GM13976 (cell line): ENCODE data around the gene HBM.
A peak's percentile ranks its signal among the peaks of the same experiment; 100 is the strongest.

Experiments
- DNase-seq: peaks from one replicate; pipeline ENCODE4 v3.0.0; 2012; ENCODE audit warnings: low spot score
- in situ Hi-C: fragments of 300-500 bp; cut with MboI; formaldehyde crosslinking; loops from one replicate; pipeline ENCODE4 v1.12.0; 2022; ENCODE audit warnings: low sequenced_read_pairs, mixed read lengths, inconsistent platforms; ENCODE audit not compliant: unreplicated experiment
- TF ChIP-seq, protein P1 (sequence below): IDR thresholded peaks from 2 replicates; pipeline ENCODE4 v1.5.1; 2012; ENCODE audit warnings: borderline replicate concordance, mild to moderate bottlenecking; ENCODE audit not compliant: insufficient read depth; ENCODE audit errors: extremely low read depth, missing control alignments, control extremely low read depth

Gene HBM

DNA sequence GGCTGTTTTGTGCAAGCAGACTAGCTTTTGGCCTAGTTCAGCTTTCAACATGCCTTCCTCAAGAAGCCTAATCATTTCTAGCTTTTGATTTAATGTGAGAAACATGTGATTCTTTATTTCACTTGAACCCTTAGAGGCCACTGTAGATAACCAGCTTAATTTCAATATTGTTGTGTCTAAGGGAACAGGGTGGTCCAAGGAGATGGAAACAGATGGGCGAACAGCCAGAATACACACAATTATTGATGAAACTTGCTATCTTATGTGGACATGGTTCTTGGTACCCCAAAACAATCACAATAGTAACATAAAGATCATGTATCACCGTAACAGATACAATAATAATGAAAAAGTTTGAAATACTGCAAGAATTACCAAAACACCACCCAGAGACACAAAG lies 32.1 kb upstream of the HBM start:
- TF ChIP-seq, protein P1, sequence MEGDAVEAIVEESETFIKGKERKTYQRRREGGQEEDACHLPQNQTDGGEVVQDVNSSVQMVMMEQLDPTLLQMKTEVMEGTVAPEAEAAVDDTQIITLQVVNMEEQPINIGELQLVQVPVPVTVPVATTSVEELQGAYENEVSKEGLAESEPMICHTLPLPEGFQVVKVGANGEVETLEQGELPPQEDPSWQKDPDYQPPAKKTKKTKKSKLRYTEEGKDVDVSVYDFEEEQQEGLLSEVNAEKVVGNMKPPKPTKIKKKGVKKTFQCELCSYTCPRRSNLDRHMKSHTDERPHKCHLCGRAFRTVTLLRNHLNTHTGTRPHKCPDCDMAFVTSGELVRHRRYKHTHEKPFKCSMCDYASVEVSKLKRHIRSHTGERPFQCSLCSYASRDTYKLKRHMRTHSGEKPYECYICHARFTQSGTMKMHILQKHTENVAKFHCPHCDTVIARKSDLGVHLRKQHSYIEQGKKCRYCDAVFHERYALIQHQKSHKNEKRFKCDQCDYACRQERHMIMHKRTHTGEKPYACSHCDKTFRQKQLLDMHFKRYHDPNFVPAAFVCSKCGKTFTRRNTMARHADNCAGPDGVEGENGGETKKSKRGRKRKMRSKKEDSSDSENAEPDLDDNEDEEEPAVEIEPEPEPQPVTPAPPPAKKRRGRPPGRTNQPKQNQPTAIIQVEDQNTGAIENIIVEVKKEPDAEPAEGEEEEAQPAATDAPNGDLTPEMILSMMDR: no peak
- in situ Hi-C loops: no loop called here
- DNase-seq: no peak

DNA sequence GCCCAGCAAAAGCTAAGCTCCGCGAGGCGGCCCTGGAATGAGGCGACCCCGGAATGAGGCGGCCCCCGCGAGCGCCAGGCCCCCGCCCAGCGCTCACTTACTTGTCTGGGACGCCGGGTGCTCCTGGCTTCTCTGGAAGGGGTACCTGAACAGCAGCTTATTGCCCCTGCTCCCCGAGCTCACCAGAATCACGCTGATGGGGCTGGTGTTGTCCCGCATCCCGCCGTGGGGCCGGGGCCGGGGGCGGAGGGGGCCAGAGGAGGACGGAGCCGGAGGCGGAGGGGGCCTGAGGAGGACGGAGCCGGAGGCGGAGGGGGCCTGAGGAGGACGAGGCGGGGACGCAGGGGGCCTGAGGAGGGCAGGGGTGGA lies 27.7 kb upstream of the HBM start:
- TF ChIP-seq, protein P1: no peak
- in situ Hi-C loops: no loop called here
- peak; percentile 56 for DNase-seq

DNA sequence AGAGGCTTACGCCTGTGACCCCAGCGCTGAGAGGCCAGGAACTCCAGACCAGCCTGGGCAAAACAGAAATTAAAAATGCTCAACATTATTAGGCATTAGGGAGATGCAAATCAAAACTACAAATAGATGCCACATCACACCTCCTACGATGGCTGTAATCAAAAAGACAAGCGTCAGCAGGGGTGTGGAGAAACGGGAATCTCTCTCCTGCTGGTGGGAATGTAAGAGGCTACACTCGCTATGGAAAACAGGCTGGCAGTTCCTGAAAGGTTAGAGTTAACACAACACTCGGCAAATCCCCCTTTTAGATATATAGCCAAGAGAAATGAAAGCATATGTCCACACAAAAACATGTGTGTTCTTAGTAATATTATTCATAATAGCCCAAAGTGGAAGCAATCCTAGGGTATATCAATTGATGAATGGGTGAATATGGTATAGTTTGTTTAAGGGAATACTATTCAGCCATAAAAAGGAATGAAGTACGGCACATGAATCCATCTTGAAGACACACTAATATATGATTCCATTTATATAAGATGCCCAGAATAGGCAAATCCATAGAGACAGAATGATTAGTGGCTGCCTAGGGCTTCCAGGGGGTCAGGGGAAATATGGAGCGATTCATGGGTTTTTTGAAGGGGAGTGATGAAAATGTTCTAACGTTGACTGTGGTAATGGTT lies 25.5 kb upstream of the HBM start:
- DNase-seq: no peak
- TF ChIP-seq, protein P1: no peak
- in situ Hi-C loops: no loop called here

DNA sequence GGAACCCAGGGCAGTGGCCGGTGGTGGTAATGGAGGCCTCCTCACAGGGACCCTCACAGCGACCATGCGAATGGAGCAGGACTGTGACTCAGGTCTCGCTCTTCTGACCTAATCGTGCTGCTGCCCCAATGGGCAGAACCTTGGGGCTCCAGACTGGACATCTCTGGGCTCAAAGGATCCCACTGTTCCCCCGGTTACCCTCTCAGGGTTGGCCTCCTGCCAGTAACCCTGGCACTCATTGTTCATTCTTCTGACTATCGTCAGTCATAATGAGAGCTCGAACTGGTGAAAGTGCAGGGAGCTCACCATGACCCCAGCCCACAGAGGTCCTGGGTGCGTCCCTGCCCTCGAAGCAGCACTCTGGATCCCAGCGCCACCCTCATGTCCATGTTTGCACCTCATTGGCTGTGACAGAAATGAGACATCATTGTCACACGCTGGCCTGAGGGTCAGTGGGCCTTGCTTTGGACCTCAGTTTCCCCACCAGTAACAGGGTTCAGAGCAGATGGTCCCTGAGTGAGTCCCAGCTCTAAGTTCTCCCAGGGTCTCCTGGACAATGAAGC lies 23.3 kb upstream of the HBM start:
- no peak for DNase-seq
- in situ Hi-C loops: no loop called here
- TF ChIP-seq, protein P1: no peak

DNA sequence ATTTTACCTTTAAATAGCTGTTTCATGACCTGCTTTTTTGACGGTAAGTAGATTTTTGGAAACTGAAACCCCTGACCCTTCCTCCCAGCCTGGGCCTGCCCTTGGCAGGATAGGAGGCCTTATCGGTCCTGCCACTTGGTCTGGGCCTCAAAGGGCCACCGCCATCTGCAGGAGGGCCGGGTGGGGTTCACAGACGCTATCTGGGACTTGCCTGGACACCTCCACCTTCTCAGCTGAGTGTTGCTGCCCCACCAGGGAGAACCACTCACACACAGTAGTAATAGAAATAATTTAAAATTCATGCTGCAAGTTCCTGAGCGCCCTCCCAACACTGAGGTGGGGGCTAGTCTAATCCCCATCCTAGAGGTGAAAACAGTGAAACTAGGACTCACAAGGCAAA lies 22.7 kb upstream of the HBM start:
- TF ChIP-seq, protein P1: no peak
- in situ Hi-C loops: no loop called here
- DNase-seq: no peak

DNA sequence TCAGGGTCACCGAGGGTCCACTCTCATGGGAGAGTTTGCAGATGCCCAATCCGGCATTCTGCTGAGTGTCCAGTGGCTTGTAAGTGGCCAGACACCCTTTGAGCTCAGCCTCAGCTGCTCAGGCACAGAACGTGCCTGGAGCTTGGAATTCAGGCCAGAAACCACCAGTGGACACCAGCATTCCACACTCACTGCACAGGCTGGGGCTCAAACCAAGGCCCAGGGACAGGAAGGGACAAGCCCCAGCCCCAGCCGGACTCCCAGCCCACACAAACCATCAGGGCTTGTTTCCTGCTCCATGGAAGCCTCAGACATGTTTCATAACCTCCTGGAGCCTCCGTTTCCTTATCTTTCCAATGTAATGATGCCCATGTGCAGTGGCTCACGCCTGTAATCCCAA lies 22.3 kb upstream of the HBM start:
- TF ChIP-seq, protein P1: no peak
- no peak for DNase-seq
- in situ Hi-C loops: no loop called here

DNA sequence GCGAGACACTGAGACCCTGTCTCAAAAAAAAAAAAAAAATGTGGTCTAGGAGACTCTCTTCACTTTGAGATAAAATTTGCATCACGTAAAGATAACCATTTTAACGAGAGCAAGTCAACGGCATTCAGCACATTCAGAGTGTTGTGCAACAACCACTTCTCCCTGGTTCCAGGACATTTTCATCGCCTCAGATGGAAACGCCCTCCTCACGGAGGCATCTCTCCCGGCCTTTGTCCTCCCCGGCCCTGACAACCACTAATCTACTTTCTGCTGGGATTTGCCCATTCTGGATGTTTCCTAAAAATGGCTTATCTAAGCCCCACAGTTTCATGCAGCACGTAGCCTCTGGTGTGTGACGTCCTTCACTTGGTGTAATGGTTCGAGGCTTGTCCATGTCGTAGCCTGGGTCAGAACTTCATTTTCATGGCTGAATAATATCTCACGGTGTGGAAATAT lies 21.0 kb upstream of the HBM start:
- no peak for DNase-seq
- TF ChIP-seq, protein P1: no peak
- in situ Hi-C loops: no loop called here
